ENCODE results near the gene EPHX1. TPM values are rescaled to one million over a fixed set of nuclear protein-coding genes. Genes with fewer than 3 reads are reported as not detected.
"Not testable (repeated sequence)": the region's sequence is repeated elsewhere in the genome, so short reads cannot be mapped to it uniquely, and the experiment has no call there.

Gene EPHX1
- 3.2 TPM for total RNA-seq

GRCh38 chr1:225809842-225810578 is at the start of gene EPHX1:
TSS of gene EPHX1 (plus strand) at chr1:225810124. CDS start at chr1:225828730, 18,606 bp downstream.
- peak; percentile 18 to 65 (median 62) for DNase-seq (ENCODE audit: low read depth in 2 of 3, low spot score in 2 of 3)

- DNase-seq (ENCODE audit: low read depth in 2 of 3, low spot score in 2 of 3) = no peak
Measured at GRCh38 chr1:225760531-225760930, 49.4 kb upstream of the EPHX1 start.

- not testable (repeated sequence) for DNase-seq (ENCODE audit: low read depth in 2 of 3, low spot score in 2 of 3)
Measured at GRCh38 chr1:225761395-225761794, 48.5 kb upstream of the EPHX1 start.

- DNase-seq (ENCODE audit: low read depth in 2 of 3, low spot score in 2 of 3) = no peak
Measured at GRCh38 chr1:225762002-225762441, 47.9 kb upstream of the EPHX1 start.

GRCh38 chr1:225762444-225762843 is 47.5 kb upstream of the EPHX1 start:
- no peak for DNase-seq (ENCODE audit: low read depth in 2 of 3, low spot score in 2 of 3)

- no peak for DNase-seq (ENCODE audit: low read depth in 2 of 3, low spot score in 2 of 3)
Measured at GRCh38 chr1:225763716-225764548, 46.0 kb upstream of the EPHX1 start.

GRCh38 chr1:225765982-225766674 is 43.8 kb upstream of the EPHX1 start:
- DNase-seq (ENCODE audit: low read depth in 2 of 3, low spot score in 2 of 3) = no peak

GRCh38 chr1:225766967-225767633 is 42.8 kb upstream of the EPHX1 start:
- no peak for DNase-seq (ENCODE audit: low read depth in 2 of 3, low spot score in 2 of 3)

GRCh38 chr1:225767634-225768540 is 42.0 kb upstream of the EPHX1 start:
- no peak for DNase-seq (ENCODE audit: low read depth in 2 of 3, low spot score in 2 of 3)

- no peak for DNase-seq (ENCODE audit: low read depth in 2 of 3, low spot score in 2 of 3)
Measured at GRCh38 chr1:225768662-225769426, 41.1 kb upstream of the EPHX1 start.

GRCh38 chr1:225769687-225770086 is 40.2 kb upstream of the EPHX1 start:
- DNase-seq (ENCODE audit: low read depth in 2 of 3, low spot score in 2 of 3) = no peak

GRCh38 chr1:225770561-225771248 is 39.2 kb upstream of the EPHX1 start:
- DNase-seq (ENCODE audit: low read depth in 2 of 3, low spot score in 2 of 3) = no peak

GRCh38 chr1:225771661-225772322 is 38.1 kb upstream of the EPHX1 start:
- DNase-seq (ENCODE audit: low read depth in 2 of 3, low spot score in 2 of 3) = no peak

- DNase-seq (ENCODE audit: low read depth in 2 of 3, low spot score in 2 of 3) = peak in 2 of 3 donors; percentile 71 to 77
Measured at GRCh38 chr1:225772323-225772768, 37.6 kb upstream of the EPHX1 start.

GRCh38 chr1:225772848-225773247 is 37.1 kb upstream of the EPHX1 start:
- no peak for DNase-seq (ENCODE audit: low read depth in 2 of 3, low spot score in 2 of 3)

GRCh38 chr1:225774281-225775147 is 35.4 kb upstream of the EPHX1 start:
- no peak for DNase-seq (ENCODE audit: low read depth in 2 of 3, low spot score in 2 of 3)

GRCh38 chr1:225776294-225776693 is 33.6 kb upstream of the EPHX1 start:
- DNase-seq (ENCODE audit: low read depth in 2 of 3, low spot score in 2 of 3) = no peak
